ENCODE measurements around the gene LAMTOR3.
"Not testable (repeated sequence)": the region's sequence is repeated elsewhere in the genome, so short reads cannot be mapped to it uniquely, and the experiment has no call there.

- TF ChIP-seq ZNF70 (CRISPR knock-in tag; IDR thresholded peaks at IDR 0.05); ZNF8 (CRISPR knock-in tag; IDR thresholded peaks at IDR 0.05); GLIS3 (CRISPR knock-in tag; IDR thresholded peaks at IDR 0.05); PPARA (CRISPR knock-in tag; IDR thresholded peaks at IDR 0.05; ENCODE audit: borderline replicate concordance); PATZ1 (CRISPR knock-in tag; IDR thresholded peaks at IDR 0.05; ENCODE audit: borderline replicate concordance); TCF4 (CRISPR knock-in tag; IDR thresholded peaks at IDR 0.05; ENCODE audit: borderline replicate concordance); ARNTL (CRISPR knock-in tag; IDR thresholded peaks at IDR 0.05; ENCODE audit: borderline replicate concordance, low read depth); BACH2 (CRISPR knock-in tag; IDR thresholded peaks at IDR 0.05; ENCODE audit: borderline replicate concordance); ZFP3 (CRISPR knock-in tag; IDR thresholded peaks at IDR 0.05); ESRRG (CRISPR knock-in tag; IDR thresholded peaks at IDR 0.05); TSHZ2 (CRISPR knock-in tag; IDR thresholded peaks at IDR 0.05): not testable (repeated sequence)
Measured at GRCh38 chr4:99830051-99830450, 64.2 kb downstream of the LAMTOR3 start.
